IMR-90 (cell line): ENCODE results near the gene GH2. TPM values are rescaled to one million over a fixed set of nuclear protein-coding genes. Genes with fewer than 3 reads are reported as not detected.

Experiments used
- ATAC-seq: fragments of 200-7000 bp; cut with Tn5 transposase; 2 replicates; pipeline ENCODE4 v1.9.1; 2020; ENCODE audit warnings: low read depth, mild to moderate bottlenecking, moderate library complexity
- BruUV-seq: library from RNA; stranded (reverse); fragments of 400-500 nt; replicated peaks from 2 replicates; lab custom pipeline; 2021; lab: Mats Ljungman, UMichigan
- CTCF ChIA-PET: fragments of 300-600 bp; formaldehyde crosslinking; extraction: SDS; loops from one replicate; lab custom pipeline; 2021; ENCODE audit warnings: antibody characterized with exemption; lab: Yijun Ruan, JAX
- POLR2A ChIA-PET: fragments of 300-600 bp; sonication (Branson Sonifier 250); formaldehyde crosslinking; loops from one replicate; lab custom pipeline; 2022; ENCODE audit warnings: antibody characterized with exemption; ENCODE audit not compliant: unreplicated experiment; lab: Charles Lee
- DNase-seq: peaks from one replicate; pipeline ENCODE4 v3.0.0; 2013
- H2AFZ ChIP-seq: replicated peaks from 2 replicates; pipeline ENCODE3; 2013; ENCODE audit warnings: low read length, mild to moderate bottlenecking; ENCODE audit not compliant: poor library complexity
- H2AK5ac ChIP-seq: 2 replicates; pipeline ENCODE4 v1.6.1; 2013; ENCODE audit warnings: low read depth, low read length, inconsistent platforms
- H2AK9ac ChIP-seq: replicated peaks from 2 replicates; pipeline ENCODE3; 2013; ENCODE audit warnings: mild to moderate bottlenecking, low read depth, low read length, moderate library complexity; ENCODE audit not compliant: poor library complexity
- H2BK120ac ChIP-seq: 2 replicates; pipeline ENCODE4 v1.6.1; 2013; ENCODE audit warnings: low read depth, low read length, inconsistent platforms
- H2BK15ac ChIP-seq: 3 replicates; pipeline ENCODE4 v1.6.1; 2013; ENCODE audit warnings: low read depth, low read length, inconsistent platforms
- H2BK20ac ChIP-seq: 2 replicates; pipeline ENCODE4 v1.6.1; 2013; ENCODE audit warnings: low read depth, mild to moderate bottlenecking, inconsistent platforms, low read length, moderate library complexity
- H2BK5ac ChIP-seq: 2 replicates; pipeline ENCODE4 v1.6.1; 2013; ENCODE audit warnings: mild to moderate bottlenecking, low read depth, low read length, inconsistent platforms; ENCODE audit not compliant: poor library complexity, severe bottlenecking
- H3K14ac ChIP-seq: replicated peaks from 2 replicates; pipeline ENCODE4 v1.6.1; 2013; ENCODE audit warnings: low read depth, low read length, inconsistent platforms
- H3K18ac ChIP-seq: 2 replicates; pipeline ENCODE4 v1.6.1; 2013; ENCODE audit warnings: low read depth, low read length, control low read depth
- H3K23ac ChIP-seq: 2 replicates; pipeline ENCODE4 v1.6.1; 2013; ENCODE audit warnings: low read depth, low read length, inconsistent platforms
- H3K27ac ChIP-seq: 2 replicates; pipeline ENCODE4 v1.5.1; 2013; ENCODE audit warnings: mild to moderate bottlenecking, control low read depth, low read length; ENCODE audit not compliant: insufficient read depth
- H3K27me3 ChIP-seq: 2 replicates; pipeline ENCODE4 v1.6.1; 2013; ENCODE audit warnings: low read length; ENCODE audit not compliant: control insufficient read depth, insufficient read depth
- H3K36me3 ChIP-seq: 2 replicates; pipeline ENCODE4 v1.6.1; 2013; ENCODE audit warnings: low read length, mixed read lengths; ENCODE audit not compliant: control insufficient read depth, insufficient read depth
- H3K4ac ChIP-seq: 2 replicates; pipeline ENCODE4 v1.6.1; 2013; ENCODE audit warnings: low read depth, low read length, inconsistent platforms
- H3K4me1 ChIP-seq: 2 replicates; pipeline ENCODE4 v1.6.1; 2013; ENCODE audit warnings: low read length, mixed read lengths; ENCODE audit not compliant: control insufficient read depth, insufficient read depth
- H3K4me2 ChIP-seq: 2 replicates; pipeline ENCODE4 v1.6.1; 2013; ENCODE audit warnings: low read depth, mild to moderate bottlenecking, control low read depth, low read length, moderate library complexity
- H3K4me3 ChIP-seq: 2 replicates; pipeline ENCODE4 v1.5.1; 2013; ENCODE audit warnings: low read depth, mild to moderate bottlenecking, control low read depth, low read length, moderate library complexity; ENCODE audit not compliant: insufficient read depth
- H3K56ac ChIP-seq: 2 replicates; pipeline ENCODE4 v1.6.1; 2013; ENCODE audit warnings: low read length, inconsistent platforms; ENCODE audit not compliant: insufficient read depth; ENCODE audit errors: extremely low read depth
- H3K79me1 ChIP-seq, 2 experiments: 2 replicates each; pipeline ENCODE4 v1.6.1; 2013; ENCODE audit warnings: low read length in 2 of 2, inconsistent platforms in 1 of 2, low read depth in 1 of 2
- H3K9ac ChIP-seq: 2 replicates; pipeline ENCODE4 v1.6.1; 2013; ENCODE audit warnings: low read depth, low read length, control low read depth
- H3K9me1 ChIP-seq: 2 replicates; pipeline ENCODE4 v1.6.1; 2013; ENCODE audit warnings: low read length, inconsistent platforms; ENCODE audit not compliant: insufficient read depth
- H3K9me3 ChIP-seq: 2 replicates; pipeline ENCODE4 v1.6.1; 2013; ENCODE audit warnings: low read length; ENCODE audit not compliant: control insufficient read depth, insufficient read depth
- H4K20me1 ChIP-seq: 2 replicates; pipeline ENCODE4 v1.6.1; 2013; ENCODE audit warnings: low read length, inconsistent platforms; ENCODE audit not compliant: insufficient read depth
- H4K5ac ChIP-seq: 2 replicates; pipeline ENCODE4 v1.6.1; 2013; ENCODE audit warnings: mild to moderate bottlenecking, low read depth, low read length, control low read depth
- H4K8ac ChIP-seq, 2 experiments: 2 replicates each; pipeline ENCODE4 v1.6.1; 2013; ENCODE audit warnings: low read depth in 2 of 2, low read length in 2 of 2, control low read depth in 1 of 2, inconsistent platforms in 1 of 2
- H4K91ac ChIP-seq: 2 replicates; pipeline ENCODE4 v1.6.1; 2013; ENCODE audit warnings: low read depth, low read length, inconsistent platforms; ENCODE audit not compliant: insufficient read depth
- CEBPB ChIP-seq: IDR thresholded peaks from 2 replicates; pipeline ENCODE4 v1.6.1; 2012; ENCODE audit warnings: low read depth, low read length, improper control_type of control experiment
- CHD1 ChIP-seq: IDR thresholded peaks from 2 replicates; pipeline ENCODE4 v1.6.1; 2012; ENCODE audit warnings: low read depth, low read length, improper control_type of control experiment
- ELK1 ChIP-seq: fragments of 150-350 bp; IDR thresholded peaks from 2 replicates; pipeline ENCODE4 v1.6.1; 2016; ENCODE audit warnings: low read depth, mild to moderate bottlenecking, low read length, moderate library complexity, borderline replicate concordance
- RAD21 ChIP-seq: IDR thresholded peaks from 2 replicates; pipeline ENCODE4 v1.6.1; 2012; ENCODE audit warnings: low read length, improper control_type of control experiment
- RCOR1 ChIP-seq: IDR thresholded peaks from 2 replicates; pipeline ENCODE4 v1.6.1; 2012; ENCODE audit warnings: mild to moderate bottlenecking, low read length, improper control_type of control experiment; ENCODE audit not compliant: insufficient replicate concordance
- SMC3 ChIP-seq: fragments of 150-350 bp; IDR thresholded peaks from 2 replicates; pipeline ENCODE4 v1.6.1; 2016; ENCODE audit warnings: low read depth, mild to moderate bottlenecking, antibody characterized with exemption, low read length, moderate library complexity
- WGBS, 2 experiments: methylation state at CpG; one replicate each; pipeline versions ENCODE4 v1.1.5 to v1.1.7; 2013; ENCODE audit warnings: missing lambda C conversion rate in 2 of 2; ENCODE audit not compliant: insufficient read length in 1 of 2; ENCODE audit errors: extremely low coverage in 2 of 2; 5-methylcytosine and 5-hydroxymethylcytosine counted together
- dilution Hi-C: fragments of 300-500 bp; cut with HindIII; formaldehyde crosslinking; loops from one replicate; pipeline ENCODE4 v1.14.3; 2018; ENCODE audit warnings: low sequenced_read_pairs; ENCODE audit not compliant: unreplicated experiment
- in situ Hi-C: fragments of 300-500 bp; cut with MboI; formaldehyde crosslinking; loops from 3 replicates; pipeline ENCODE4 v1.14.3; 2019; ENCODE audit warnings: low sequenced_read_pairs, inconsistent platforms, mixed read lengths
- intact Hi-C: fragments of 100-400 bp; cut with micrococcal nuclease; formaldehyde crosslinking; loops from 2 replicates; pipeline ENCODE4 v1.10.0; 2022
- polyA plus RNA-seq, 3 experiments: library from polyadenylated mRNA; depleted of rRNA; stranded (reverse); fragments of >200 nt; gene quantifications; 2 replicates each; pipeline ENCODE4 v1.2.3, GENCODE V29; 2012; ENCODE audit warnings: low replicate concordance in 1 of 3
- total RNA-seq: library from RNA; depleted of rRNA; stranded (reverse); fragments of >200 nt; gene quantifications from 2 replicates; pipeline ENCODE4 v1.2.3, GENCODE V29; 2012
- TF ChIP-seq, protein P1 (sequence below): fragments of 150-350 bp; IDR thresholded peaks from 2 replicates; pipeline ENCODE4 v1.6.1; 2017; ENCODE audit warnings: mild to moderate bottlenecking, antibody characterized with exemption, low read length, low read depth

The GH2 gene
- total and polyA plus RNA-seq, 2 of the 4 experiments (the other 2 are of a cell fraction), result not detected

DNA sequence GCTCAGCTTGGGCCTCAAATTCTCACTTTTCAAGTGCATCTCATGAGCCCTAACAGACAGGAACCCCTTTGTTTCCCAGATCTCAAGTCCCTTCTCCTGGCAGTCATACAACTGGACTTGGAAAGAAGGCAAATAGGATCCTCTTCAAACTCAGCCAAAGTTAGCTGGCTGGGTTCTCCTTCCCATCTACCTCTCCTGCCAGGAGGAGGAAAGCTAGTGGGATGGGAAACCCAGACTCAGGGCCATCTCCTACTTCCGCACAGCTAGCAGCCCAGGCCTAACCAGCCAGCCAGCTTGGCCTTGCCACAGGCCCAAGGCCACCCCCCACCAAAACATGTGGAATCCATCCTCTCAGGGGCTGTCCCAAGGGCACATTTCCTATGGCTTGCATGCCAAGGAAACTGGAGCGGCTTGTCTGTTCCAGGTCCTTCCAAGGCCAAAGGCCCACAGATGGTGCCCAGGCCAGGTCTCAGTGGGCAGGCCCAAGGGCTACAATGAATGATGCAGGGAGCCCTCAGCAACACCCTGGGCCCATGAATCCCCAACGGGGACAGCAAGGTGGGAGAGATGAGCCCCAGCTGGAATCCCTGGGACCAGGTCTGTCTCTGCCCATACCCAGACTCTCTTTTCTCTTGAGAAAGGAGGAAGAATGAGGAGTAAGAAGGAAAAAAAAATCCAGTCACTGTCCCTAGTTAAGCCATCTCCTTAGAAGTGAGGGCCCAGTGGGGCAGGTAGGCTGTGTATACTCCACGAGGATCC, 41.0 kb downstream of the GH2 start:
- peak; percentile 8 for DNase-seq
- in situ Hi-C loops (no loop called here), dilution Hi-C loops (no loop called here), intact Hi-C loops (no loop called here)
- Histone ChIP-seq H3K36me3 (peaks cover 10% of the 10 kb centered on the region), H2BK15ac (no peak overlapping the region), H3K9ac (peak overlapping the region; percentile 77), H3K27me3 (no peaks in the 10 kb centered on the region), H2BK5ac (peak overlapping the region; percentile 51), H3K9me3 (no peaks in the 10 kb centered on the region), H2AFZ (peak overlapping the region; percentile 96), H2AK9ac (peak overlapping the region; percentile 91), H4K5ac (peak overlapping the region; percentile 0; the same call in 1 of the 2 replicates), H3K4ac (peak overlapping the region; percentile 65), H3K4me3 (peak overlapping the region; percentile 81; the same call in 1 of the 2 replicates), H4K8ac (peak overlapping the region in 1 of 2 experiments; percentile 77; a peak in 1 of 4 replicates), H4K91ac (peak overlapping the region; percentile 58; the same call in 1 of the 2 replicates), H3K79me1 (peaks cover 10 to 59% of the 10 kb centered on the region in 2 experiments; a peak in 3 of 4 replicates), H4K20me1 (peaks cover 34% of the 10 kb centered on the region), H3K4me1 (peaks cover 23% of the 10 kb centered on the region), H3K18ac (no peak overlapping the region), H3K14ac (peak overlapping the region; percentile 59), H2BK20ac (no peak overlapping the region; the same call in 1 of the 2 replicates), H3K9me1 (peaks cover 12% of the 10 kb centered on the region), H3K27ac (peak overlapping the region; percentile 84), H2BK120ac (peak overlapping the region; percentile 15; the same call in 1 of the 2 replicates), H3K23ac (peak overlapping the region; percentile 97), H3K56ac (0 out of 2 replicates have a peak overlapping the region, but pooled peaks have one; percentile 6), H3K4me2 (peak overlapping the region; percentile 94), H2AK5ac (peak overlapping the region; percentile 27)
- 25% methylated on average over 1 of the region's 4 CpGs; no CpG with 5 or more reads in 1 of the 2 experiments for WGBS, 2 experiments
- no peak for TF ChIP-seq CHD1
- TF ChIP-seq, protein P1, sequence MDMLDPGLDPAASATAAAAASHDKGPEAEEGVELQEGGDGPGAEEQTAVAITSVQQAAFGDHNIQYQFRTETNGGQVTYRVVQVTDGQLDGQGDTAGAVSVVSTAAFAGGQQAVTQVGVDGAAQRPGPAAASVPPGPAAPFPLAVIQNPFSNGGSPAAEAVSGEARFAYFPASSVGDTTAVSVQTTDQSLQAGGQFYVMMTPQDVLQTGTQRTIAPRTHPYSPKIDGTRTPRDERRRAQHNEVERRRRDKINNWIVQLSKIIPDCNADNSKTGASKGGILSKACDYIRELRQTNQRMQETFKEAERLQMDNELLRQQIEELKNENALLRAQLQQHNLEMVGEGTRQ, result no peak
- TF ChIP-seq SMC3, result no peak
- no peak for TF ChIP-seq RCOR1
- TF ChIP-seq RAD21, result no peak
- no peak for TF ChIP-seq CEBPB
- TF ChIP-seq ELK1, result no peak
- no peak for ATAC-seq
- BruUV-seq, result no TSS peak
- ChIA-PET POLR2A (interaction anchor here (0.6 kb wide), 1 partner anchor 10 kb away, joined by 4 read pairs; no protein-coding TSS in a partner anchor), CTCF (no interaction called here)
